Renal pelvis (tissue), 12 donors: ENCODE results near the gene MBD3. TPM values are rescaled to one million over a fixed set of nuclear protein-coding genes. Genes with fewer than 3 reads are reported as not detected.
"Not testable (repeated sequence)": the region's sequence is repeated elsewhere in the genome, so short reads cannot be mapped to it uniquely, and the experiment has no call there.

Experiments used
- DNase-seq: peaks from one replicate; pipeline ENCODE4 v3.0.0-alpha.2; 2013
- long read RNA-seq, 16 experiments: transcript quantifications; one replicate each; lab custom pipeline, GENCODE V29; 2026
- polyA plus RNA-seq, 3 donors: library from polyadenylated mRNA; unstranded; fragments of 120-200 nt; gene quantifications; one replicate each; pipeline ENCODE4 v1.2.1, GENCODE V29; 2013; ENCODE audit not compliant: insufficient read length in 3 of 3

MBD3 gene
- polyA plus RNA-seq: 10 to 100 TPM; 70.0 to 83.4 (median 82.8) TPM
- long read RNA-seq, donor 1, full-length matches to known transcripts: 18 of 26 reads
- long read RNA-seq, donor 1, partial matches to known transcripts: 8 of 26 reads
- long read RNA-seq, donor 1, other reads (novel, unspliced or antisense): 0 of 26 reads
- long read RNA-seq, donor 2, full-length matches to known transcripts: 33 of 39 reads
- long read RNA-seq, donor 2, partial matches to known transcripts: 6 of 39 reads
- long read RNA-seq, donor 2, other reads (novel, unspliced or antisense): 0 of 39 reads
- long read RNA-seq, donor 3, full-length matches to known transcripts: 24 of 24 reads
- long read RNA-seq, donor 3, partial matches to known transcripts: 0 of 24 reads
- long read RNA-seq, donor 3, other reads (novel, unspliced or antisense): 0 of 24 reads
- long read RNA-seq, donor 4, full-length matches to known transcripts: 32 of 32 reads
- long read RNA-seq, donor 4, partial matches to known transcripts: 0 of 32 reads
- long read RNA-seq, donor 4, other reads (novel, unspliced or antisense): 0 of 32 reads
- long read RNA-seq, donor 5, full-length matches to known transcripts: 10 of 10 reads
- long read RNA-seq, donor 5, partial matches to known transcripts: 0 of 10 reads
- long read RNA-seq, donor 5, other reads (novel, unspliced or antisense): 0 of 10 reads
- long read RNA-seq, donor 6, full-length matches to known transcripts: 29 of 35 reads
- long read RNA-seq, donor 6, partial matches to known transcripts: 6 of 35 reads
- long read RNA-seq, donor 6, other reads (novel, unspliced or antisense): 0 of 35 reads
- long read RNA-seq, donor 7, full-length matches to known transcripts: 29 of 40 reads
- long read RNA-seq, donor 7, partial matches to known transcripts: 11 of 40 reads
- long read RNA-seq, donor 7, other reads (novel, unspliced or antisense): 0 of 40 reads
- long read RNA-seq, donor 8, full-length matches to known transcripts: 7 of 7 reads
- long read RNA-seq, donor 8, partial matches to known transcripts: 0 of 7 reads
- long read RNA-seq, donor 8, other reads (novel, unspliced or antisense): 0 of 7 reads
- long read RNA-seq, donor 9, full-length matches to known transcripts: 20 of 27 reads
- long read RNA-seq, donor 9, partial matches to known transcripts: 7 of 27 reads
- long read RNA-seq, donor 9, other reads (novel, unspliced or antisense): 0 of 27 reads
- long read RNA-seq, donor 10, full-length matches to known transcripts: 21 of 27 reads
- long read RNA-seq, donor 10, partial matches to known transcripts: 6 of 27 reads
- long read RNA-seq, donor 10, other reads (novel, unspliced or antisense): 0 of 27 reads
- long read RNA-seq, donor 11, full-length matches to known transcripts: 16 of 16 reads
- long read RNA-seq, donor 11, partial matches to known transcripts: 0 of 16 reads
- long read RNA-seq, donor 11, other reads (novel, unspliced or antisense): 0 of 16 reads
- long read RNA-seq, donor 12, full-length matches to known transcripts: 23 of 28 reads
- long read RNA-seq, donor 12, partial matches to known transcripts: 5 of 28 reads
- long read RNA-seq, donor 12, other reads (novel, unspliced or antisense): 0 of 28 reads
- long read RNA-seq, donor 13, full-length matches to known transcripts: 5 of 5 reads
- long read RNA-seq, donor 13, partial matches to known transcripts: 0 of 5 reads
- long read RNA-seq, donor 13, other reads (novel, unspliced or antisense): 0 of 5 reads
- long read RNA-seq, donor 14: 0 reads
- long read RNA-seq, donor 15: 0 reads
- long read RNA-seq, donor 16, full-length matches to known transcripts: 21 of 21 reads
- long read RNA-seq, donor 16, partial matches to known transcripts: 0 of 21 reads
- long read RNA-seq, donor 16, other reads (novel, unspliced or antisense): 0 of 21 reads

- DNase-seq: peak; percentile 93
These were observed at the start of gene MBD3 for GRCh38 chr19:1592755-1593500. Gene MBD3, minus strand, starts transcription at chr19:1592865. Its CDS starts 234 bp downstream, at chr19:1592631.

GRCh38 chr19:1640893-1641448 lies 48.3 kb upstream of the MBD3 start:
- DNase-seq: not testable (repeated sequence)

DNA sequence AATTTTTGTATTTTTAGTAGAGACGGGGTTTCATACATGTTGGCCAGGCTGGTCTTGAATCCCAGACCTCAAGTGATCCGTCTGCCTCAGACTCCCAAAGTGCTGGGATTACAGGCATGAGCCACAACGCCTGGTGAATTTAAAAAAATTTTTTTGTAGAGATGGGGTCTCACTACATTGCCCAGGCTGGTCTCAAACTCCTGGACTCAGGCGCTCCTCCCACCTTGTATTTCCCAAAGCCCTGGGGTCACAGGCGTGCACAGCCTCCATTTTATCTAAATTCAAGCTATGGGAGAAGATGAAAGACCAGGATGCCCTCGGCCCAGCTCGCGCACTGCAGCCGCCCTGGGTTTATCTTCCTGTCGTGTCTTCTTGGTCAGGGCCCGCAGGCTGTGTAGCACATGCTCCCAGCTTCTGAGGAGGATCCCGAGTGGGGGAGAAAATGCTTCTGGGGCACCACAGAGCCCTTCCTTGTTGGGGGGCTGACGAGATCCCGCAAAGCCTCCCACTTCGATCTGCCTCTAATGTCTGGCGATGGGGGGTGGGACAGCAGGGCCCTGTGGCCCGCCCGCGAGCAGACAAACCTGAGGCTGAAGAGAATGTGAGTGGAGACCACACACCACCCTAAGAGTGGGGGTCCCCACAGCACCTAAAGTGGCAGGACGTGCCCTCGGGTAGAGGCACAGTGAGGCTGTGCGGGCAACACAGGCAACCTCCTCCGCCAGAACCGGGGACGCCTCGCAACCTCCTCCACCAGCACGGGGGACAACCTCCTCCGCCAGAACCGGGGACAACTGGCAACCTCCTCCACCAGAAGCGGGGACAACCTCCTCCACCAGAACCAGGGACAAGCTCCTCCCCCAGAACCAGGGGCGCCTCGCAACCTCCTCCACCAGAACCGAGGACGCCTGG lies 43.9 kb upstream of the MBD3 start:
- DNase-seq: no peak

DNA sequence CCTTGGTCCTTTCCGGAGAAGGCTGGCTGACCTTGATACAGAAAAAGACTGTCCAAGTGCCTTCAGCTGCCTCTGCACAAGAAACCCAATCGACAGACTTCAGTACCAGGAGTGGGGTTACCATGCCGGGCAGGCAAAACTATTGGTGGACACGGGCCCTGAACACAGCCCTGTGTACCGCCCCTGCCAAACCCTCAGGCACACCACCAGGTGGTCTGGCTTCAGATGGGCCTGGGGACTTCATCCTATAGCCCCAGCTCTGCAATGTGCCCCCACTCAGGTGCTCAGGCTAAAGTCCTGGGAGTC lies 42.2 kb upstream of the MBD3 start:
- DNase-seq: no peak

- no peak for DNase-seq
These were observed 41.7 kb upstream of the MBD3 start for GRCh38 chr19:1634242-1634937.

DNA sequence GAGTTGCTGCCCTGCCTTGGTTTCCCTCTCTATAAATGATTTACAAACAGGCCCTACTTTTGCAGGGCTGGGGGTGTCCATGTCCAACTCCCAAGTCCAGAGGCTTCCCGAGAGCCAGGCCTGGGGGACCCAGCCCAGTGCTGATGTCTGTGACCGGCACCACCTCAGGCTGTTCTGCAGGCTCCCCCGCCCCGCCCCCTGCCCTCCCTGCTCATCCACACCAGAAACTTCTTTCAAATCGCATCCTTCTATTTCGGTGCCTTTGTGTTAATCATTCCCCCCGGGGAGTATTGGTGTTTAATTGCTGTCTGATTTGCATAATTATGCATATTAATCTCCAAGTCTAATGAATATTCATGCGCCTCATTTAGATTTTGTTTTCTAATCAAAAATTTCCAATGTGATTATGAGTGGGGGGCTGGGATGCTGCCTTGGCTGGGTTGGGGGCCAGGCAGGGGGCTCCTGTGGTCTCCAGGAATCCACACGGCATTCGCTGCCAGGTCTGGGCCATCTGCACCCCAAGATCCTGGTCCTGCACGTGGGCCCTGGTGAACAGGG lies 40.7 kb upstream of the MBD3 start:
- no peak for DNase-seq

DNA sequence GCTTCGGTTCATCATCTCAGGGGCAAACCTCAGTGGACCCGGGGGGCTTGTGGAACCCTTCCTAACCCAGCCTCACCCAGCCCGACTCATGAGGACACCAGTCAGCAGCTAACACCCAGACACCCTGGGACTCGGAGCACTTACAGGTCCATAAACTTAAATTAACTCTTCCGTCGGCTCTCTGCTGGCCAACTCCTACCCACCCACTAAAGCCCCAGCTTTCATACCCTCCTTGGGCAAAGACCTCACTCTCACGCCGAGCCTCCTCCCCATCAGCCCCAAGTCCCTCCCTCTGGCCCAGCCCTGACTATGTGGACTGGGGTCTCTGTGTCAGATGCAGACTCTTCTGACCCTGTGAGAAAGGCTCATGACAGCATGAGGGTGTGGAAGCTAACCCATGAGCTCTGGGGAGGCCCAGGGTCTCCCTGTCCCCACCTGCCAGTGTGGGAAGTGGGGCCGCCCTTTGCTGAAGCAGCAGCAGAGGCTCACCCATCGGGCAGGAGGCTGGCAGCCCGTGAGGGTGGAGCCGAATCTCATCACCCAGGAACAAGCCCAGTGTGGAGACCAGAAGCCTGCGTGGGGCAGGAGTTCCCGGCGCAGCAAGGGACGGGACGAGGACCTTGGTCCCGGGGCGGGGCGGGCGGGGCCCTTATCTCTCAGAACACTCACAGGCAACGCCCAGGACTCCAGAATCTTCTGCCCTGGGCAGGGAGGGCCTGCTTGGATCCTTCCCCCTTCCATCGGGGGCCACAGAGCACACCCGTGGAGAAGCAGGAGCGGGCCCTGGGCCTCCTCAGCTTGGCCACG lies 40.0 kb upstream of the MBD3 start:
- no peak for DNase-seq

GRCh38 chr19:1631557-1632100 lies 39.0 kb upstream of the MBD3 start:
- no peak for DNase-seq

- no peak for DNase-seq
These were observed 38.1 kb upstream of the MBD3 start for GRCh38 chr19:1630811-1631210.

- no peak for DNase-seq
These were observed 37.3 kb upstream of the MBD3 start for GRCh38 chr19:1630012-1630411.

DNA sequence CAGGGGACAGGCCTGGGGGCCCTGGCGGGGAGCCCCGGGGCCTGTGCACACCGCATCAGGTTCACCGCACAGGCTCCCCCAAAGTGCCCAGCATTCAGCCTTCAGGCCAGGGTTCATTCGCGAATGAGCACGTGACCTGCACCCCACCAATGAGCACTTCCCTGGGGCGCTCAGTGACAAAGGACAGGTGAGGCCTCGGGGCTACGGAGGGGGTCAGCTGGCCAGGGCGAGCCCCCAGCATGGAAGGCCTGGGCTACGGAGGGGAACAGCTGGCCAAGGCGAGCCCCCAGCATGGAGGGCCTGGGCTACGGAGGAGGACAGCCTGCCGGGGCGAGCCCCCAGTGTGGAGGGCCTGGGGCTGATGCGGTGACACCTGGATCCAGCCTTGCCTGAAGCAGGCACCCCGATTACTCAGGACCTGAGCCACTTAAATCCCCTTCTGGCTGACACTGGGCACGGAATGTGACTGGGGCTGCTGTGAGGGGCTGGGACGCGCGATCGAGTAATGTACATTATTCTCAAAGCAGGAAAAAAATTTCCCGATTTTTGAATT lies 36.7 kb upstream of the MBD3 start:
- DNase-seq: no peak

DNA sequence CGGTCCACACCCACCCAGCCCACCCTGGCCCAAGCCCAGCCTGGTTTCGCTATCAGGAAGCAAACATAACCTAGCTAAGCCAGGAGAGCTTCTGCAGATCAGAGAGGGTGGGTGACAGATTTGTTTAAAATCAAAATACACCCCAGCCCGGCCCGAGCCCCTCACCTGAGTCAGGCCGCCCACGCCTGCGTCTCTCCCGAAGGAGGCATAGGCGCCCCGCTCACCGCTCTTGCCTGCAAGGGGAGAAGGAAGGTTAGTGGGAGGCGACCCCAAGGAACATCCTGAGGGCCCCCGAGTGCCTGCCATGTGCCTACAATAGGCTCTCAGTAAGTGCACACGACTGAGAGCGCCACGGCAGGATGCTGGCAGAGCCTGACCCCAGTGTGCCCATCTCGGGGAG lies 34.5 kb upstream of the MBD3 start:
- DNase-seq: no peak

DNA sequence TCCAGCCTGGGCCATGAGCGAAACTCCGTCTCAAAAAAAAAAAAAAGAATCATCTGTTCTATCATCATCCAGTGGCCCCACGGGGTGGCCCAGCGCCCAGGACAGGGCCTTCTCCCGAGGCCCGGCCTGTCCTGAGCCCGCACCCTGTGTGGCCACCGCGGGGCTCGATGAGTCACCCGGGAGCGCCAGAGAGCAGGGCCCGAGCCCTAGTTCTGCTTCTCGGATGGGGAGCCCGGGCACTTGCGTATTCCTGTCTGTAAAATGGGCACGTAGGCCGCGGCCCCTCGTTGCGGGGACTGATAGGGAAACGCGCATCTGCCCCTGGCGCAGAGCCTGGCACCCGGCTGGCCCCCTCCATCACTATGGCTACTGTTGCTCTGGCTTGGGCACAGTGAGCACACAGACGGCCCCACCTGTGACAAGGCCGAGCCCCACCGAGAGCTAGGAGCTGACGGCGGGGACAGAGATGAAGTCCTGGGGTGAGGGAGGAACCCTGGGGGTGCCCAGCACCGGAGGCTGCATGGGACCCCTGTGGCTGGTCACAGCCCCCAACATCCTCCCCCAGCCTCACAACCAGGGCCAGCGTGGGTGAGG lies 33.8 kb upstream of the MBD3 start:
- no peak for DNase-seq

- DNase-seq: peak; percentile 41
These were observed 31.8 kb upstream of the MBD3 start for GRCh38 chr19:1624458-1624857.

DNA sequence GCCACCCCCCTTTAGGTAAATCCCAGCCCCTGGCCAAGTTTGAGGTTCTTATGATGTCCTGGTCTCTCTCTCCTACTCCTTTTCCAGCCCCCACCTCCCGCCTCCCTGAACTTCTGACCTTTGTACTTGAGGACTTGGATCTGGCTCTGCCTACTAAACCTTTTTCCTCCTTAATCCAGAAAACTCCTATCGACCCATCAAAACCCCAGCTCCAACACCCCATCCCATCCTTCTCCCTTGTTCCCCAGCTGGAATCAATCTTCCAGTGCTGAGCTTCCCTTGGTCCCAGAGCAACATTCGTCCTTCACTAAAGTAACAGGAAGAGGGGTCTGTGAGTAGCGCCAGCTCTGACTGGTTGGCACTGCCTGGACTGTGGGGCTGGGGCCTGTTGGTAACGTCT lies 29.9 kb upstream of the MBD3 start:
- DNase-seq: no peak

GRCh38 chr19:1622007-1622406 lies 29.3 kb upstream of the MBD3 start:
- no peak for DNase-seq
